ENCODE data around the gene KDM2B. TPM values are rescaled to one million over a fixed set of nuclear protein-coding genes. Genes with fewer than 3 reads are reported as not detected.
"Not testable (repeated sequence)": the region's sequence is repeated elsewhere in the genome, so short reads cannot be mapped to it uniquely, and the experiment has no call there.

KDM2B gene
- total and polyA plus RNA-seq, 4 experiments from 2014 or later, result 7.7 to 101 (median 59.6) TPM

DNA sequence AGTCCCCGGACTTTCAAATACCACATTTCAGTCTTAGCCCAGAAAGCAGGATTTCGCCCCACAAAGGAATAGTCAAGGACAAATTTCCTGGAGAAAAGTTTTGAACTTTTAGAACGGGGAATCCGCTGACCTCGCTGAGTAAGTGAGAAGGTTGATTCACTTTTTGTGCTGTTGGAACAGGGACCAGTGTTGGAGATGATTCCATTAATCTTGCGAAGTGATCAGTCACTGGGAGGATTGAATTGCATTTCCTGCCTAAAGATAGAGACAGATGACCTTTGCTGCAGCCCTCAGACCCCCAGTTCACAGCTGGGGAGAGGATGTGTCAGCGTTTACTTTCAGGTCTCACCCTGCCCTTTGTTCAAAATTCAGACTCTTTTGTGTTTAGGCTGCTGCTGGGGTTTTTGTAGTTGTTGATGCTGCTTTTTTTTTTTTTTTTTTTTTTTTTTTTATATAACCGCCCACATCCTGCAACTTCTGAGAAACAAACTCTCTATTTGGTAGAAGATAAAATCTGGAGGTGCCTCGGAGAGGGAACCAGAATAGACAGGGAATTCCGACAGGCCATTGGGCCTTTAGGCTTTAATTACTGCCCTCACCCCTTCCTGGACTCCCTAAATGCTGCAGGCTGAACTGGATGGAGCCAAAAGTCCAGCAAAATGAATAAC, 9.8 kb upstream of the KDM2B start:
- peaks cover 52% of the 10 kb centered on the region for H3K4me1 ChIP-seq (ENCODE audit: insufficient read depth, low read length)
- H3K27ac ChIP-seq (ENCODE audit: low read depth, low read length), result peak overlapping the region; percentile 97
- H3K9me3 Mint-ChIP-seq, result peaks cover 0 to 6% (median 0%) of the 10 kb centered on the region in 8 donors
- POLR2A ChIA-PET (ENCODE audit: partially characterized antibody), result interaction anchor here (0.6 to 7.1 kb wide), 26 partner anchors 9 to 1775 kb away, joined by 3 to 254 read pairs (median 4); partner anchors contain the start of genes KDM2B, MORN3, ORAI1 and SETD1B
- peak; percentile 84 to 86 (median 85) for DNase-seq
- intact Hi-C loops (cut with micrococcal nuclease), result loop anchor here (1.0 to 5.0 kb wide), 4 partner anchors 10 to 97 kb away; partner anchors contain the start of gene ORAI1
- CTCF ChIA-PET (ENCODE audit: partially characterized antibody), result interaction anchor here (0.6 to 4.9 kb wide), 12 partner anchors 9 to 91 kb away, joined by 3 to 23 read pairs (median 4); no protein-coding TSS in a partner anchor
- H3K27me3 ChIP-seq (ENCODE audit: insufficient read depth, low read length), result no peaks in the 10 kb centered on the region
- H3K27me3 Mint-ChIP-seq, result no peaks in the 10 kb centered on the region
- H3K4me3 Mint-ChIP-seq, result peak overlapping the region; percentile 87 to 94 (median 92)
- H3K4me1 Mint-ChIP-seq, result peaks cover 23 to 49% (median 35%) of the 10 kb centered on the region in 4 donors
- H3K4me3 ChIP-seq (ENCODE audit: low read length in 2 of 2), result peak overlapping the region; percentile 42 to 62
- peak overlapping the region; percentile 94 to 100 (median 99) for H3K27ac Mint-ChIP-seq
- H3K36me3 Mint-ChIP-seq, result peaks cover 6 to 9% of the 10 kb centered on the region in 2 donors
- no peaks in the 10 kb centered on the region for H3K36me3 ChIP-seq (ENCODE audit: insufficient read depth, low read length)
- no peaks in the 10 kb centered on the region for H3K9me3 ChIP-seq (ENCODE audit: control insufficient read depth in 1 of 2, low read length in 2 of 2)

DNA sequence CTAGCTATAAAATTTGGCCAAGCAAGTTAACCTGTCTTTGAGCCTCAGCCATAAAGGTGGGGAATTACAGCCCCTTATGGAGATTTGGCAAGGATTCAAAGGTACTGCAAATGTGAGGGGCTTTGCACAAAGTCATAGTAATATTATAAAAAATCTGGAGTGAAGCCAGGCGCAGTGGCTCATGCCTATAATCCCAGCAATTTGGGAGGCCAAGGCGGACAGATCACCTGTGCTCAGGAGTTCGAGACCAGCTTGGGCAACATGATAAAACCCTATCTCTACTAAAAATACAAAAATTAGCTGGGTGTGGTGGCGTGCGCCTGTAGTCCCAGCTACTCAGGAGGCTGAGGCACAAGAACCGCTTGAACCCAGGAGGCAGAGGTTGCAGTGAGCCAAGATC, 4.1 kb upstream of the KDM2B start:
- H3K4me1 ChIP-seq (ENCODE audit: insufficient read depth, low read length), result peaks cover 61% of the 10 kb centered on the region
- ChIA-PET CTCF (ENCODE audit: partially characterized antibody) (interaction anchor here (0.6 to 2.9 kb wide), 4 partner anchors 12 to 209 kb away, joined by 3 to 20 read pairs (median 4); partner anchors contain the start of gene ORAI1), POLR2A (ENCODE audit: partially characterized antibody) (interaction anchor here (0.6 to 9.2 kb wide), 5 partner anchors 8 to 87 kb away, joined by 3 to 216 read pairs (median 3); partner anchors contain the start of gene ORAI1)
- H3K27me3 ChIP-seq (ENCODE audit: insufficient read depth, low read length); H3K4me3 ChIP-seq (ENCODE audit: low read length in 2 of 2); H3K27ac ChIP-seq (ENCODE audit: low read depth, low read length); H3K27me3 Mint-ChIP-seq; DNase-seq; H3K36me3 ChIP-seq (ENCODE audit: insufficient read depth, low read length); H3K9me3 ChIP-seq (ENCODE audit: control insufficient read depth in 1 of 2, low read length in 2 of 2); H3K9me3 Mint-ChIP-seq: not testable (repeated sequence)
- Mint-ChIP-seq H3K36me3 (peaks cover 0 to 11% of the 10 kb centered on the region in 2 donors), H3K27ac (peak overlapping the region in 1 of 7 donors; percentile 35), H3K4me1 (peaks cover 22 to 46% (median 38%) of the 10 kb centered on the region in 4 donors), H3K4me3 (peak overlapping the region in 1 of 8 donors; percentile 7)
- intact Hi-C loops (cut with micrococcal nuclease), result loop anchor here (5.0 kb wide), 1 partner anchor 48 kb away; no protein-coding TSS in a partner anchor

- H3K9me3 ChIP-seq (ENCODE audit: control insufficient read depth in 1 of 2, low read length in 2 of 2); H3K4me3 ChIP-seq (ENCODE audit: low read length in 2 of 2); DNase-seq; H3K27ac ChIP-seq (ENCODE audit: low read depth, low read length); H3K9me3 Mint-ChIP-seq; H3K36me3 ChIP-seq (ENCODE audit: insufficient read depth, low read length); H3K27me3 Mint-ChIP-seq; H3K27me3 ChIP-seq (ENCODE audit: insufficient read depth, low read length): not testable (repeated sequence)
- H3K4me1 Mint-ChIP-seq, result peaks cover 19 to 48% (median 33%) of the 10 kb centered on the region in 4 donors
- peak overlapping the region in 1 of 8 donors; percentile 17 for H3K4me3 Mint-ChIP-seq
- peaks cover 52% of the 10 kb centered on the region for H3K4me1 ChIP-seq (ENCODE audit: insufficient read depth, low read length)
- peaks cover 0 to 16% of the 10 kb centered on the region in 2 donors for H3K36me3 Mint-ChIP-seq
- H3K27ac Mint-ChIP-seq, result peak overlapping the region; percentile 3 to 98 (median 85)
- CTCF ChIA-PET (ENCODE audit: partially characterized antibody), result interaction anchor here (1.6 to 2.9 kb wide), 2 partner anchors 43 to 85 kb away, joined by 4 to 20 read pairs; partner anchors contain the start of gene ORAI1
- POLR2A ChIA-PET (ENCODE audit: partially characterized antibody), result interaction anchor here (0.6 to 9.2 kb wide), 5 partner anchors 10 to 317 kb away, joined by 3 to 216 read pairs (median 7); partner anchors contain the start of gene ORAI1
- intact Hi-C loops (cut with micrococcal nuclease), result loop anchor here (5.0 kb wide), 1 partner anchor 46 kb away; no protein-coding TSS in a partner anchor
These were observed 2.5 kb upstream of the KDM2B start for GRCh38 chr12:121583334-121583661.

DNA sequence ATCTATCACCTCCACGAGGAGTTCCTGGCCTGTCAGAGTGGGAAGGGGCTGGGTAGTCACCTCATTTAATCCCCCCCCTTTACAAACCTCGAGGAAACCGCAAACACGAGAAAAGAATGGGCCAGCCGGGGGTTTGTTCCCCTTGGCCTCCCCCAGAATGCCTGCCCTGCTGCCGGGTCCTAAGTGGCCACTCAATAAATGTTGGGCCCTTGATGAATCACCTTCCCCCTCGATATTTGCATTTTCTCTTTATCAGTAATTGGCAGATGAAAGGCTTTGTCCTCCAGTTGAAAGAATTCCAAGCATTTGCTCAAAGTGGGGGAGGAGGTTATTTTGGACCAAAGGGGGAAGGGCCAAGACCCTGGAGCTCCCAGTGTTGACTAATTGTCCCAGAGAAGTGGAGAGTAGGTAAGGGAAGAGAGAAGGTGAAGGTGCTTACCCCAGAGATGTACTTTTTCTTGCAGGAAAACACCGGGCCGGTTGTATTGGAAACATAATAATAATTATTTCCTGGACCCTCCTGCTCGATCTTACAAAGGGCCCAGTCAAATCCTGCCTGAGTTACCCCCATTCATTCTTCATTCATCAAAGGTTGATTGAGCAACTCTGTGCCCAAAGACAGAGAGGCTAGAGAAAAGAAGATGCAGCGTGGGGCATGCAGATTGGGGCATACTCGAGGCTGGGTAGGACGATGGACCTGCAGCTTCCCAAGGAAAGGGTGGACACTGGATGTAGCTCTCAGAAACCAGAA, 1.9 kb upstream of the KDM2B start:
- intact Hi-C loops (cut with micrococcal nuclease), result loop anchor here (5.0 kb wide), 1 partner anchor 45 kb away; no protein-coding TSS in a partner anchor
- DNase-seq, result no peak
- peaks cover 0 to 2% (median 0%) of the 10 kb centered on the region in 8 donors for H3K9me3 Mint-ChIP-seq
- H3K27me3 Mint-ChIP-seq, result no peaks in the 10 kb centered on the region
- H3K27me3 ChIP-seq (ENCODE audit: insufficient read depth, low read length), result no peaks in the 10 kb centered on the region
- peak overlapping the region in 7 of 8 donors; percentile 27 to 99 (median 55) for H3K4me3 Mint-ChIP-seq
- ChIA-PET POLR2A (ENCODE audit: partially characterized antibody) (interaction anchor here (1.2 to 10.0 kb wide), 5 partner anchors 8 to 219 kb away, joined by 3 to 254 read pairs (median 37); partner anchors contain the start of gene ORAI1), CTCF (ENCODE audit: partially characterized antibody) (interaction anchor here (1.6 to 2.9 kb wide), 3 partner anchors 30 to 86 kb away, joined by 4 to 20 read pairs (median 11); partner anchors contain the start of gene ORAI1)
- H3K4me1 ChIP-seq (ENCODE audit: insufficient read depth, low read length), result peaks cover 56% of the 10 kb centered on the region
- no peak overlapping the region for H3K4me3 ChIP-seq (ENCODE audit: low read length in 2 of 2)
- peak overlapping the region; percentile 60 to 98 (median 85) for H3K27ac Mint-ChIP-seq
- peaks cover 19 to 48% (median 36%) of the 10 kb centered on the region in 4 donors for H3K4me1 Mint-ChIP-seq
- peak overlapping the region; percentile 71 for H3K27ac ChIP-seq (ENCODE audit: low read depth, low read length)
- peaks cover 0 to 16% of the 10 kb centered on the region in 2 donors for H3K36me3 Mint-ChIP-seq
- no peaks in the 10 kb centered on the region for H3K9me3 ChIP-seq (ENCODE audit: control insufficient read depth in 1 of 2, low read length in 2 of 2)
- H3K36me3 ChIP-seq (ENCODE audit: insufficient read depth, low read length), result no peaks in the 10 kb centered on the region

- peak overlapping the region; percentile 63 to 87 for H3K4me3 ChIP-seq (ENCODE audit: low read length in 2 of 2)
- H3K27ac ChIP-seq (ENCODE audit: low read depth, low read length), result peak overlapping the region; percentile 71
- peak overlapping the region; percentile 92 to 99 (median 98) for H3K27ac Mint-ChIP-seq
- H3K27me3 Mint-ChIP-seq, result no peaks in the 10 kb centered on the region
- H3K36me3 Mint-ChIP-seq, result peaks cover 0 to 16% of the 10 kb centered on the region in 2 donors
- no peaks in the 10 kb centered on the region for H3K36me3 ChIP-seq (ENCODE audit: insufficient read depth, low read length)
- H3K4me1 ChIP-seq (ENCODE audit: insufficient read depth, low read length), result peaks cover 62% of the 10 kb centered on the region
- intact Hi-C loops (cut with micrococcal nuclease), result loop anchor here (2.0 to 5.0 kb wide), 2 partner anchors 45 to 91 kb away; no protein-coding TSS in a partner anchor
- no peaks in the 10 kb centered on the region for H3K27me3 ChIP-seq (ENCODE audit: insufficient read depth, low read length)
- ChIA-PET POLR2A (ENCODE audit: partially characterized antibody) (interaction anchor here (0.9 to 10.0 kb wide), 9 partner anchors 9 to 220 kb away, joined by 4 to 254 read pairs (median 21); partner anchors contain the start of gene ORAI1), CTCF (ENCODE audit: partially characterized antibody) (interaction anchor here (0.7 to 1.6 kb wide), 5 partner anchors 29 to 87 kb away, joined by 3 to 11 read pairs (median 5); partner anchors contain the start of gene ORAI1)
- no peaks in the 10 kb centered on the region for H3K9me3 ChIP-seq (ENCODE audit: control insufficient read depth in 1 of 2, low read length in 2 of 2)
- peaks cover 22 to 54% (median 41%) of the 10 kb centered on the region in 4 donors for H3K4me1 Mint-ChIP-seq
- DNase-seq, result peak in 4 of 5 donors; percentile 11 to 22 (median 16)
- H3K4me3 Mint-ChIP-seq, result peak overlapping the region; percentile 95 to 99 (median 98)
- peaks cover 0 to 2% (median 0%) of the 10 kb centered on the region in 8 donors for H3K9me3 Mint-ChIP-seq
These were observed 1.0 kb upstream of the KDM2B start for GRCh38 chr12:121581686-121582429.
